K562 (cell line): Measurements from ENCODE around the gene MGA. TPM values are rescaled to one million over a fixed set of nuclear protein-coding genes. Genes with fewer than 3 reads are reported as not detected.

Source experiments
- CBFA2T3 ChIP-seq: fragments of 450-650 bp; IDR thresholded peaks from 2 replicates; pipeline ENCODE4 v1.6.1; 2017
- CCNT2 ChIP-seq: IDR thresholded peaks from 2 replicates; pipeline ENCODE4 v1.6.1; 2011; ENCODE audit warnings: borderline replicate concordance, low read depth, mild to moderate bottlenecking, moderate library complexity, mixed read lengths, low read length; ENCODE audit not compliant: insufficient read length; ENCODE audit errors: extremely low read depth
- FOS ChIP-seq: IDR thresholded peaks from 3 replicates; pipeline ENCODE4 v1.6.1; 2011; ENCODE audit not compliant: insufficient read length; ENCODE audit errors: extremely low read depth
- HDAC8 ChIP-seq: fragments of 450-650 bp; IDR thresholded peaks from 2 replicates; pipeline ENCODE4 v1.6.1; 2016; ENCODE audit warnings: mild to moderate bottlenecking, missing genetic modification characterization, moderate library complexity, missing compliant biosample characterization
- NFXL1 ChIP-seq: fragments of 450-650 bp; formaldehyde crosslinking; IDR thresholded peaks from 2 replicates; pipeline ENCODE4 v1.4.0; 2021; ENCODE audit warnings: mild to moderate bottlenecking
- POLR2B ChIP-seq: fragments of 450-650 bp; IDR thresholded peaks from 2 replicates; pipeline ENCODE4 v1.6.1; 2018; ENCODE audit warnings: low read depth; ENCODE audit not compliant: partially characterized antibody
- ZFP1 ChIP-seq: fragments of 450-650 bp; formaldehyde crosslinking; IDR thresholded peaks from 2 replicates; pipeline ENCODE4 v1.4.0; 2020; ENCODE audit warnings: mild to moderate bottlenecking, mixed read lengths
- ZFP30 ChIP-seq: fragments of 250-450 bp; sonication (Bioruptor Pico); IDR thresholded peaks from 2 replicates; pipeline ENCODE4 v1.8.0; 2022; ENCODE audit warnings: moderate library complexity, mild to moderate bottlenecking, inconsistent platforms, borderline replicate concordance
- ZNF316 ChIP-seq: fragments of 450-650 bp; IDR thresholded peaks from 2 replicates; pipeline ENCODE4 v1.6.1; 2016
- ZNF444 ChIP-seq: fragments of 250-450 bp; sonication (Bioruptor Pico); IDR thresholded peaks from 2 replicates; pipeline ENCODE4 v1.4.0; 2020; ENCODE audit warnings: mild to moderate bottlenecking, moderate library complexity
- polyA plus RNA-seq, 8 experiments: library from polyadenylated mRNA; depleted of rRNA in 4 of 8; stranded (reverse) in 5 of 8; unstranded in 3 of 8; fragments of >200 nt; fragmentation: Nextera tagmentation in 2 of 8; fragmentation: Illumina TruSeq in 1 of 8; extraction: Ambion mirVana in 2 of 8; extraction: Trizol in 1 of 8; gene quantifications; 2 replicates each; pipeline versions ENCODE4 v1.2.1 to v1.2.3, GENCODE V29; 2011 to 2014; ENCODE audit warnings: inconsistent platforms in 1 of 8, missing spikeins in 1 of 8
- total RNA-seq, 7 experiments: library from RNA; depleted of rRNA in 6 of 7; stranded (reverse); fragments of >200 nt in 6 of 7; fragmentation: Illumina TruSeq in 2 of 7; extraction: Trizol in 2 of 7; gene quantifications; 2 replicates each; pipeline versions ENCODE4 v1.2.1 to v1.2.3, GENCODE V29; 2011 to 2021; ENCODE audit warnings: low replicate concordance in 1 of 7
- TF ChIP-seq, protein P1 (sequence below), 3 experiments: fragments of 200-800 bp in 1 of 3; sonication (Bioruptor generic) in 1 of 3; sonication (generic) in 1 of 3; formaldehyde crosslinking in 1 of 3; IDR thresholded peaks; 2 replicates each; pipeline versions ENCODE4 v1.6.1 to v1.8.0; 2016 to 2022; ENCODE audit warnings: mild to moderate bottlenecking in 2 of 3, missing compliant biosample characterization in 2 of 3, missing genetic modification characterization in 2 of 3, missing genetic modification reagents in 1 of 3
- TF ChIP-seq, protein P2 (sequence below): fragments of 450-650 bp; formaldehyde crosslinking; IDR thresholded peaks from 2 replicates; pipeline ENCODE4 v1.4.0; 2022; ENCODE audit warnings: mild to moderate bottlenecking, moderate library complexity
- TF ChIP-seq, protein P3 (sequence below): fragments of 450-650 bp; IDR thresholded peaks from 2 replicates; pipeline ENCODE4 v1.6.1; 2017; ENCODE audit warnings: mild to moderate bottlenecking, moderate library complexity

The MGA gene
- total and polyA plus RNA-seq, 9 of the 15 experiments (the other 6 are each of a cell fraction or from before 2014, with no cell fraction given): 4.7 to 56.1 (median 21.1) TPM

DNA sequence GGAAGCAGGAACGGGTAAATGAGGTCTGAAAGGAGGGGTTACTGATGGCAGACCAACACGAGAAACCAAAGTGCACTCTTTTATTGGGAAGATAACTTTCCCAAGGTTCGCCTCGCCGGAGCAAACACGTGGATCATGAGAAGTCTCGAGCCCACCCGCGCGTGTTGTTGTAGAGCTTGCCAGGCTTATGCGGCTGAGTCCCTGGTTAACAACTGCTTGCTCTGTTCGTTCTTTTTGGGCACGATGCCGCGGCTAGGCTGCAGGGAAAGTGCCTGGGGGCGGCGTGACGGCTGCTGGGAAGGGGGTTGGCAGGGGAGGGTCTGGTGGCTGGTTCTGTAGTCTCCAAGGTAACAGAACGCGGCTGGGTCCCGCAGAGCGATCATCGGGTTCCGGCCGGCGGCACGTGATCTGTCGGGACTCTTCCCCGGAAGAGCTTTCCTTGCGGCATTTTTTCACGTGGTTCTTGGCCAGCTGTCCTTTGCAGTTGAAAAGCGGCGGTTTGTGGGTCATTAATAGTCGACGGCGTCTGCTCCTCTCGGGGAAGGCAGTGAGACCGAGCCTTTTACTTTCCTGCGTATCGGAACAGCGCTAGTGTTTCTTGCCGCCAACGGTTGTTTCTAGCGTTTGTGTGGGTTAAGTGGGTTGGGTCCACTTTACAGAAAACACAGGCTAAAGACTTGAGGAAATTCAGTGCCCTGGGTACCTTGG is 1.5 kb downstream of the MGA start (continued):
- TF ChIP-seq FOS (no peak), CBFA2T3 (no peak), ZNF444 (CRISPR knock-in tag) (no peak), ZFP1 (CRISPR knock-in tag) (no peak), HDAC8 (tag) (no peak), CCNT2 (no peak), ZNF316 (no peak), NFXL1 (no peak), ZFP30 (CRISPR knock-in tag) (no peak), POLR2B (no peak)
- TF ChIP-seq, protein P1, sequence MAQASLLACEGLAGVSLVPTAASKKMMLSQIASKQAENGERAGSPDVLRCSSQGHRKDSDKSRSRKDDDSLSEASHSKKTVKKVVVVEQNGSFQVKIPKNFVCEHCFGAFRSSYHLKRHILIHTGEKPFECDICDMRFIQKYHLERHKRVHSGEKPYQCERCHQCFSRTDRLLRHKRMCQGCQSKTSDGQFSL (CRISPR knock-in tag; IDR thresholded peaks at IDR 0.05): no peak
- TF ChIP-seq, protein P1 (tag; IDR thresholded peaks at IDR 0.05): no peak
- TF ChIP-seq, protein P2, sequence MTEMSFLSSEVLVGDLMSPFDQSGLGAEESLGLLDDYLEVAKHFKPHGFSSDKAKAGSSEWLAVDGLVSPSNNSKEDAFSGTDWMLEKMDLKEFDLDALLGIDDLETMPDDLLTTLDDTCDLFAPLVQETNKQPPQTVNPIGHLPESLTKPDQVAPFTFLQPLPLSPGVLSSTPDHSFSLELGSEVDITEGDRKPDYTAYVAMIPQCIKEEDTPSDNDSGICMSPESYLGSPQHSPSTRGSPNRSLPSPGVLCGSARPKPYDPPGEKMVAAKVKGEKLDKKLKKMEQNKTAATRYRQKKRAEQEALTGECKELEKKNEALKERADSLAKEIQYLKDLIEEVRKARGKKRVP (CRISPR knock-in tag): no peak
- TF ChIP-seq, protein P3, sequence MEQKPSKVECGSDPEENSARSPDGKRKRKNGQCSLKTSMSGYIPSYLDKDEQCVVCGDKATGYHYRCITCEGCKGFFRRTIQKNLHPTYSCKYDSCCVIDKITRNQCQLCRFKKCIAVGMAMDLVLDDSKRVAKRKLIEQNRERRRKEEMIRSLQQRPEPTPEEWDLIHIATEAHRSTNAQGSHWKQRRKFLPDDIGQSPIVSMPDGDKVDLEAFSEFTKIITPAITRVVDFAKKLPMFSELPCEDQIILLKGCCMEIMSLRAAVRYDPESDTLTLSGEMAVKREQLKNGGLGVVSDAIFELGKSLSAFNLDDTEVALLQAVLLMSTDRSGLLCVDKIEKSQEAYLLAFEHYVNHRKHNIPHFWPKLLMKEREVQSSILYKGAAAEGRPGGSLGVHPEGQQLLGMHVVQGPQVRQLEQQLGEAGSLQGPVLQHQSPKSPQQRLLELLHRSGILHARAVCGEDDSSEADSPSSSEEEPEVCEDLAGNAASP: no peak
